NOMO-1 (cell line): ENCODE results near the gene ANO1.

Source experiments
- DNase-seq, 2 experiments: peaks; one replicate each; lab custom pipeline; 2025; ENCODE audit not compliant: unreplicated experiment in 2 of 2; lab: John Stamatoyannopoulos, UW

Gene ANO1

GRCh38 chr11:70072461-70072860, 5.7 kb upstream of the ANO1 start:
- DNase-seq, result no peak

- no peak for DNase-seq
These were observed 5.0 kb upstream of the ANO1 start for GRCh38 chr11:70072861-70073755.

GRCh38 chr11:70073871-70074371, 4.2 kb upstream of the ANO1 start:
- no peak for DNase-seq

- no peak for DNase-seq
These were observed 3.4 kb upstream of the ANO1 start for GRCh38 chr11:70074746-70075145.

- no peak for DNase-seq
These were observed 2.3 kb upstream of the ANO1 start for GRCh38 chr11:70075836-70076235.

- DNase-seq, result no peak
These were observed 1.6 kb upstream of the ANO1 start for GRCh38 chr11:70076461-70076931.

- DNase-seq, result no peak
These were observed 564 bp upstream of the ANO1 start for GRCh38 chr11:70077411-70078094.

GRCh38 chr11:70078781-70079616, 882 bp downstream of the ANO1 start:
- DNase-seq, result no peak

GRCh38 chr11:70079691-70080090, 1.6 kb downstream of the ANO1 start:
- DNase-seq, result no peak

- no peak for DNase-seq
These were observed 2.6 kb downstream of the ANO1 start for GRCh38 chr11:70080763-70081162.

- DNase-seq, result no peak
These were observed 4.7 kb downstream of the ANO1 start for GRCh38 chr11:70082829-70083228.

- DNase-seq, result no peak
These were observed 6.2 kb downstream of the ANO1 start for GRCh38 chr11:70084046-70084984.

GRCh38 chr11:70085815-70086769, 8.0 kb downstream of the ANO1 start:
- DNase-seq, result no peak

GRCh38 chr11:70087446-70088167, 9.5 kb downstream of the ANO1 start:
- no peak for DNase-seq

- DNase-seq, result no peak
These were observed 10.7 kb downstream of the ANO1 start for GRCh38 chr11:70088735-70089250.

GRCh38 chr11:70089631-70090030, 11.5 kb downstream of the ANO1 start:
- DNase-seq, result no peak

- no peak for DNase-seq
These were observed 12.9 kb downstream of the ANO1 start for GRCh38 chr11:70090961-70091381.

GRCh38 chr11:70091638-70092037, 13.5 kb downstream of the ANO1 start:
- no peak for DNase-seq
